Pancreas (tissue), 10 donors: ENCODE measurements around the gene CATSPER3. TPM values are rescaled to one million over a fixed set of nuclear protein-coding genes. Genes with fewer than 3 reads are reported as not detected.

ENCODE experiments used
- ATAC-seq, 4 donors: fragments of 200-7000 bp; cut with Tn5 transposase; one replicate each; pipeline versions ENCODE4 v1.8.0 to v1.9.1; 2020; ENCODE audit warnings: mild to moderate bottlenecking in 4 of 4, moderate library complexity in 4 of 4
- DNase-seq, 6 donors: peaks; one replicate each; pipeline ENCODE4 v3.0.0-alpha.2; 2020
- FAIRE-seq: peaks from 2 replicates; lab custom pipeline; 2012; peaks lifted over from hg19 to GRCh38; lab: Jason Lieb, UNC
- H3K27ac ChIP-seq, 4 donors: fragments of 200-600 bp; sonication (generic); 1 replicate in 3 of 4; 2 replicates in 1 of 4; pipeline versions ENCODE4 v1.5.0 to v1.8.0; 2020
- H3K27me3 ChIP-seq, 4 donors: fragments of 200-600 bp; one replicate each; pipeline ENCODE4 v1.8.0; 2021
- H3K36me3 ChIP-seq, 3 donors: fragments of 200-600 bp; sonication (generic) in 1 of 3; one replicate each; pipeline versions ENCODE4 v1.5.0 to v1.8.0; 2020 to 2021
- H3K4me1 ChIP-seq, 3 donors: fragments of 200-600 bp; one replicate each; pipeline ENCODE4 v1.8.0; 2021
- H3K4me3 ChIP-seq, 4 donors: fragments of 200-600 bp; sonication (generic) in 2 of 4; one replicate each; pipeline versions ENCODE4 v1.5.0 to v1.8.0; 2020 to 2021
- H3K9me3 ChIP-seq, 4 donors: fragments of 200-600 bp; one replicate each; pipeline ENCODE4 v1.8.0; 2021
- CTCF ChIP-seq, 4 donors: fragments of 200-600 bp; sonication (generic) in 3 of 4; IDR thresholded peaks; one replicate each; pipeline versions ENCODE4 v1.5.0 to v1.8.0; 2021; ENCODE audit warnings: antibody characterized with exemption in 4 of 4
- WGBS, 2 donors: extraction: QIAGEN DNeasy Blood & Tissue Kit; methylation state at CpG; one replicate each; pipeline ENCODE4 v1.1.7; 2013; 5-methylcytosine and 5-hydroxymethylcytosine counted together
- intact Hi-C, 3 donors: fragments of 100-400 bp; cut with DNase I; formaldehyde crosslinking; loops; one replicate each; pipeline versions ENCODE4 v1.11.1 to v1.14.2; 2022
- polyA plus RNA-seq, 2 donors: library from polyadenylated mRNA; stranded (reverse); fragments of 200-250 nt; gene quantifications; one replicate each; pipeline ENCODE4 v1.2.3, GENCODE V29; 2013
- total RNA-seq, 6 donors: library from RNA; stranded (reverse); fragmentation: NEBNext Ultra II Directional in 4 of 6; extraction: Animal tissue kit (Norgen Biotek cat#: 25700) in 4 of 6; gene quantifications; one replicate each; pipeline versions ENCODE4 v1.2.1 to v1.2.4, GENCODE V29; 2021 to 2023
- donor health status: healthy with polysubstance abuse.
- donor health status: DM: no; HTN: no; CAD: no; lungs with moderate emphysema.
- donor health status: DM: no; HTN: no; CAD: no.
- donor health status: control.
- donor health status: control.
- donor health status: Bipolar disorder and iron deficiency.
- donor health status: DM: yes; HTN: yes; CAD: no.
- donor health status: DM: no; HTN: no; CAD: no.
- donor health status: DM: no; HTN: no; CAD: no.
- donor health status: DM: yes; HTN: yes; CAD: no.

The CATSPER3 gene
- total and polyA plus RNA-seq, 8 donors = 0.29 to 2.2 (median 0.65) TPM

GRCh38 chr5:135028791-135029476 is 61.2 kb downstream of the CATSPER3 start:
- ATAC-seq (no peak), DNase-seq (peak in 1 of 6 donors; percentile 79), FAIRE-seq (no peak)
- Histone ChIP-seq H3K36me3 (no peaks in the 10 kb centered on the region), H3K9me3 (no peaks in the 10 kb centered on the region), H3K4me1 (peaks cover 0 to 22% (median 6%) of the 10 kb centered on the region in 3 donors), H3K27me3 (peaks cover 7 to 61% (median 27%) of the 10 kb centered on the region in 4 donors), H3K4me3 (no peak overlapping the region), H3K27ac (no peak overlapping the region)
- TF ChIP-seq CTCF (IDR thresholded peaks at IDR 0.05) = no peak
- WGBS, 2 donors = 14 to 16% methylated on average over 61 to 62 of the region's 62 CpGs
- intact Hi-C loops = no loop called here

GRCh38 chr5:135029477-135030122 is 61.9 kb downstream of the CATSPER3 start:
- no peaks in the 10 kb centered on the region for H3K9me3 ChIP-seq
- no peaks in the 10 kb centered on the region for H3K36me3 ChIP-seq
- ATAC-seq = no peak
- WGBS, 2 donors = 14 to 17% methylated on average over 15 of the region's 15 CpGs
- no peak for DNase-seq
- TF ChIP-seq CTCF (IDR thresholded peaks at IDR 0.05) = no peak
- no peak overlapping the region for H3K4me3 ChIP-seq
- intact Hi-C loops = no loop called here
- peaks cover 7 to 61% (median 27%) of the 10 kb centered on the region in 4 donors for H3K27me3 ChIP-seq
- FAIRE-seq = no peak
- no peak overlapping the region for H3K27ac ChIP-seq
- H3K4me1 ChIP-seq = peaks cover 0 to 22% (median 6%) of the 10 kb centered on the region in 3 donors

- DNase-seq (peak in 1 of 6 donors; percentile 47), ATAC-seq (peak in 2 of 4 donors; percentile 25 to 28), FAIRE-seq (no peak)
- WGBS, 2 donors = 11 to 16% methylated on average over 13 of the region's 13 CpGs
- peaks cover 0 to 22% (median 6%) of the 10 kb centered on the region in 3 donors for H3K4me1 ChIP-seq
- TF ChIP-seq CTCF (IDR thresholded peaks at IDR 0.05) = no peak
- intact Hi-C loops = no loop called here
- H3K27me3 ChIP-seq = peaks cover 7 to 61% (median 27%) of the 10 kb centered on the region in 4 donors
- H3K27ac ChIP-seq = no peak overlapping the region
- no peaks in the 10 kb centered on the region for H3K9me3 ChIP-seq
- peak overlapping the region in 2 of 4 donors; percentile 18 to 25 for H3K4me3 ChIP-seq
- no peaks in the 10 kb centered on the region for H3K36me3 ChIP-seq
These were observed 62.6 kb downstream of the CATSPER3 start for GRCh38 chr5:135030123-135030955.

- H3K27me3 ChIP-seq = peaks cover 7 to 64% (median 27%) of the 10 kb centered on the region in 4 donors
- peak in 1 of 6 donors; percentile 72 for DNase-seq
- no peak for FAIRE-seq
- H3K4me1 ChIP-seq = peaks cover 0 to 22% (median 6%) of the 10 kb centered on the region in 3 donors
- ATAC-seq = peak in 1 of 4 donors; percentile 3
- intact Hi-C loops = no loop called here
- H3K36me3 ChIP-seq = no peaks in the 10 kb centered on the region
- TF ChIP-seq CTCF (IDR thresholded peaks at IDR 0.05) = no peak
- no peaks in the 10 kb centered on the region for H3K9me3 ChIP-seq
- WGBS, 2 donors = 14 to 16% methylated on average over 48 to 57 of the region's 57 CpGs
- H3K27ac ChIP-seq = no peak overlapping the region
- peak overlapping the region in 2 of 4 donors; percentile 18 to 25 for H3K4me3 ChIP-seq
These were observed 63.5 kb downstream of the CATSPER3 start for GRCh38 chr5:135030956-135031812.
